ENCODE results near the gene EXD3. TPM values are rescaled to one million over a fixed set of nuclear protein-coding genes. Genes with fewer than 3 reads are reported as not detected.

Gene EXD3
- total and polyA plus RNA-seq, 2 of the 4 experiments (the other 2 are of a cell fraction), result 1.1 to 7.4 TPM

DNA sequence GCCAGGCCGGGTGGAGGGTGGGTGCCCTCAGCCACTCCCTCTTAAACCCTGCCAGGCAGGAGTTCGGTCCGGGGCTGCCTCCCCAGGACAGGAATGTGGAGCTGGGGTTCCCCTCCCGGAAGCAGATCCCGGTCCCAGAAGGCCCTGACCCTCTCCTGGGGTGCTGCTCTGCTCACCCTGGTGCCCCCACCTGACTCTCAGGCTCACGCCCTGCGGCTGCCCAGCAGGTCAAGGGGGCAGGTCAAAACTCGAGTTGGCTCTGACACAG is 117.2 kb downstream of the EXD3 start:
- no peak overlapping the region for H3K56ac ChIP-seq (ENCODE audit: extremely low read depth, insufficient read depth, low read length)
- H3K79me1 ChIP-seq (ENCODE audit: low read depth in 1 of 2, low read length in 2 of 2), result no peaks in the 10 kb centered on the region
- POLR2A ChIA-PET (ENCODE audit: unreplicated experiment), result no interaction called here
- no peaks in the 10 kb centered on the region for H3K9me3 ChIP-seq (ENCODE audit: control insufficient read depth, insufficient read depth, low read length)
- no TSS peak for BruUV-seq (replicated peaks)
- no peak overlapping the region for H4K91ac ChIP-seq (ENCODE audit: insufficient read depth, low read depth, low read length)
- H4K20me1 ChIP-seq (ENCODE audit: insufficient read depth, low read length), result peaks cover 4% of the 10 kb centered on the region; the same call in 1 of the 2 replicates
- no peak overlapping the region for H3K4me2 ChIP-seq (ENCODE audit: low read depth, low read length)
- DNase-seq (no peak), ATAC-seq (ENCODE audit: low read depth) (no peak)
- H2AK5ac ChIP-seq (ENCODE audit: low read depth, low read length), result no peak overlapping the region
- H2BK15ac ChIP-seq (ENCODE audit: low read depth, low read length), result no peak overlapping the region
- peak overlapping the region; percentile 78 for H2AFZ ChIP-seq (replicated peaks; ENCODE audit: low read length, poor library complexity)
- dilution Hi-C loops (cut with HindIII; ENCODE audit: low sequenced_read_pairs, unreplicated experiment) (no loop called here), intact Hi-C loops (cut with micrococcal nuclease) (no loop called here), in situ Hi-C loops (cut with MboI; ENCODE audit: low sequenced_read_pairs) (no loop called here)
- no peak overlapping the region for H3K4ac ChIP-seq (ENCODE audit: low read depth, low read length)
- H3K14ac ChIP-seq (replicated peaks; ENCODE audit: low read depth, low read length), result no peak overlapping the region
- no peaks in the 10 kb centered on the region for H3K9me1 ChIP-seq (ENCODE audit: insufficient read depth, low read length)
- no CpG with 5 or more reads among the region's 8 CpGs for WGBS, 2 experiments (ENCODE audit: extremely low coverage in 2 of 2, insufficient read length in 1 of 2)
- H3K4me3 ChIP-seq (ENCODE audit: insufficient read depth, low read depth, low read length), result no peak overlapping the region
- H3K18ac ChIP-seq (ENCODE audit: low read depth, low read length), result no peak overlapping the region
- H3K23ac ChIP-seq (ENCODE audit: low read depth, low read length), result no peak overlapping the region
- no peak overlapping the region for H2BK5ac ChIP-seq (ENCODE audit: low read depth, low read length, poor library complexity, severe bottlenecking)
- CTCF ChIA-PET, result no interaction called here
- no peak overlapping the region for H4K5ac ChIP-seq (ENCODE audit: low read depth, low read length)
- H3K36me3 ChIP-seq (ENCODE audit: control insufficient read depth, insufficient read depth, low read length), result no peaks in the 10 kb centered on the region
- H2AK9ac ChIP-seq (replicated peaks; ENCODE audit: low read depth, low read length, poor library complexity), result no peak overlapping the region
- no peak overlapping the region for H4K8ac ChIP-seq (ENCODE audit: low read depth in 2 of 2, low read length in 2 of 2)
- TF ChIP-seq RFX5 (IDR thresholded peaks at IDR 0.05; ENCODE audit: low read depth, low read length), result no peak
- TF ChIP-seq, protein P1, sequence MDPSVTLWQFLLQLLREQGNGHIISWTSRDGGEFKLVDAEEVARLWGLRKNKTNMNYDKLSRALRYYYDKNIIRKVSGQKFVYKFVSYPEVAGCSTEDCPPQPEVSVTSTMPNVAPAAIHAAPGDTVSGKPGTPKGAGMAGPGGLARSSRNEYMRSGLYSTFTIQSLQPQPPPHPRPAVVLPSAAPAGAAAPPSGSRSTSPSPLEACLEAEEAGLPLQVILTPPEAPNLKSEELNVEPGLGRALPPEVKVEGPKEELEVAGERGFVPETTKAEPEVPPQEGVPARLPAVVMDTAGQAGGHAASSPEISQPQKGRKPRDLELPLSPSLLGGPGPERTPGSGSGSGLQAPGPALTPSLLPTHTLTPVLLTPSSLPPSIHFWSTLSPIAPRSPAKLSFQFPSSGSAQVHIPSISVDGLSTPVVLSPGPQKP (IDR thresholded peaks at IDR 0.05; ENCODE audit: borderline replicate concordance, low read depth, low read length), result no peak
- TF ChIP-seq SMC3 (IDR thresholded peaks at IDR 0.05; ENCODE audit: low read depth, low read length), result no peak
- TF ChIP-seq CEBPB (IDR thresholded peaks at IDR 0.05; ENCODE audit: low read depth, low read length), result no peak
- TF ChIP-seq POLR2A (IDR thresholded peaks at IDR 0.05; ENCODE audit: low read depth, low read length), result no peak
- TF ChIP-seq RAD21 (IDR thresholded peaks at IDR 0.05; ENCODE audit: low read length), result no peak
- no peak for TF ChIP-seq CHD1 (IDR thresholded peaks at IDR 0.05; ENCODE audit: low read depth, low read length)
- no peak for TF ChIP-seq MAZ (IDR thresholded peaks at IDR 0.05; ENCODE audit: borderline replicate concordance, low read depth, low read length)
- H3K9ac ChIP-seq (ENCODE audit: low read depth, low read length), result no peak overlapping the region
- no peak overlapping the region for H2BK20ac ChIP-seq (ENCODE audit: low read depth, low read length)
- peaks cover 6% of the 10 kb centered on the region; the same call in 1 of the 2 replicates for H3K27me3 ChIP-seq (ENCODE audit: control insufficient read depth, insufficient read depth, low read length)
- peaks cover 3% of the 10 kb centered on the region for H3K4me1 ChIP-seq (ENCODE audit: control insufficient read depth, insufficient read depth, low read length)
- H3K27ac ChIP-seq (ENCODE audit: insufficient read depth, low read length), result no peak overlapping the region
- H2BK120ac ChIP-seq (ENCODE audit: low read depth, low read length), result no peak overlapping the region

Data from IMR-90 (cell line).